Astrocyte of the spinal cord (primary cell): ENCODE results near the gene SYTL1.

Experiments
- DNase-seq: peaks from one replicate; pipeline ENCODE4 v3.0.0; 2011; ENCODE audit warnings: low read depth, low spot score
- H3K4me3 ChIP-seq: 2 replicates; pipeline ENCODE4 v1.5.1; 2011; ENCODE audit warnings: low read depth, mild to moderate bottlenecking, low read length, moderate library complexity
- CTCF ChIP-seq: IDR thresholded peaks from 2 replicates; pipeline ENCODE4 v1.5.1; 2012; ENCODE audit warnings: low read depth, mild to moderate bottlenecking, low read length, inconsistent platforms
- in situ Hi-C: cut with HindIII; loops from 2 replicates; pipeline ENCODE4 v1.10.0; 2017; ENCODE audit warnings: low sequenced_read_pairs

Gene SYTL1

DNA sequence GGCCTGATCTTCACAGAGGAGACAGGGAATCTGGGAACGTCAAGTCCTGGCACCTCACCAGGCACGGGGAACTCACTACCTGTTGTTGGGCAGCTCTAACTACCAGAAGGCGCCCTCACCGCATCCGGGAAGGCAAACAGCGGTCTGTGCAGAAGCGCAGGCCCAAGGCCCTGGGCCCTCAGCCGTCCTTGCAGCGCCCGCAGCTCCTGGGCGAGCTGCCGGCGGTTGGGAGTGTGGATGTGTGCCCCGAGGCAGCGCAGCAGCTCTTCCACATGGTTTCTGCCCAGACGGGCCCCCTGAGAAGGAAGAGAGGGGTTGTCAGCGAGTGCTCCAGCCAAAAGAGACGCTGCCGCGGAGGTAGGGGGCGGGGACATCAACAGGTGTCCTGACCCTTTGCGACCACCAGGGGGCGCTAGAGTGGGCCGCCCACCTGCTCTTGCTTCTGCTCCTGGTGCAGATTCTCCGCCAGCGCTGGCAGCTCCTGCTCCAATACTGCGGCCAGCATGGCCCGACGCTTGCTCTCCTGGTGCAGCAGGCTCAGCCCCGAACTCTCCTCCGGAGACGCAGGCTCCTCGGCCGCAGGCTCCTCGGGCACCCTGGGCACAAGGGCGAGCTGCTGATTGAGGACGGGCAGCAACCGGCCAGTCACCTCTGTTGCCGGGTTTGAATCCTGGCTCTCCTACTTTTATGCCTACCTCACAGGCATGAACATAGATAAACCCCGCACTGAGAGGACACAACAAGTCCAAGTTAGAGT lies 15.6 kb downstream of the SYTL1 start:
- in situ Hi-C loops = no loop called here
- no peak overlapping the region for H3K4me3 ChIP-seq
- TF ChIP-seq CTCF = peak; percentile 88

DNA sequence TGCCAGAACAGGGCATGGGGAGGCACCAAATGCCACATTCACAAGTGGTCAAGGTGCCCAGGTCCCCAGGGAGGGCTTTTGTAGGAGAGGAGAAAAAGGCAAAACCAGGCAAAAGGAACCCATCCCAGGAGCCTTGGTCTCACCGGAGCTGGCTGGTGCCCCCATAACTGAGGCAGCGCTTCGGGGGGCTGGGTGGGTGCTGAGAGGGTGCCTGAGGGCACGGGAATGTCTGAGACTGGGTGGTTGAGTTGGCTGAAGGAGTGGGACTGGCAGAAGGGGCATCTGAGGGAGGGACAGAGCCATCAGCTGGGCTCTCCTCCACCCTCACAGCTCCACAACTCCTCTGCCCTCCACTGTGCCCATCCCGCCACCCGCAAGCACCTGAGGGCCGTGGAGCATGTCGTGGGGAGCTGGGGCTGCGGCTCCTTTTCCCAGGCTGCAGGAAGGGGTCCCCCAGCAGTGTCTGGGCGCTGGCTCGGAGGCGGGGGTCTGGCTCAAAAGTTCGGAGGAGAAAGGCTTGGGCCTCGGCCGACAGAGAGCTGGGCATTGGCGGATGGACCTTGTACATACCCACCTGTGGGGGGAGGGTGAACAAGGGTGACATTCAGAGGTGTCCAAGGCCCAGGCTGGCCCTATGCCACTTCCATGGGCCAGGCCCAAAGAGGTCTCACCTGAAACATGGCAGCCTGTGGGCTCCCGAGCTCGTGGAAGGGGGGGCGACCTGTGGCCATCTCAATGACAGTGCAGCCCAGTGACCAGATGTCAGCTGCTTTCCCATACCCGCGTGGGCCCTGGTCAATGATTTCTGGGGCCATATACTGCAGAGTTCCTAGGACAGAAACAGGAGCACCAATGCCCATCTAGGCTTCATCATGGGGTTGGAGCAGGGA lies 16.5 kb downstream of the SYTL1 start:
- no peak for TF ChIP-seq CTCF
- no peak for DNase-seq
- in situ Hi-C loops = no loop called here
- no peak overlapping the region for H3K4me3 ChIP-seq

More for the DNA sequence above, 15.6 kb downstream of the SYTL1 start:
- peak; percentile 54 for DNase-seq

GRCh38 chr1:27358928-27359313 lies 17.1 kb downstream of the SYTL1 start:
- no peak for TF ChIP-seq CTCF
- in situ Hi-C loops = no loop called here
- H3K4me3 ChIP-seq = no peak overlapping the region
- no peak for DNase-seq

DNA sequence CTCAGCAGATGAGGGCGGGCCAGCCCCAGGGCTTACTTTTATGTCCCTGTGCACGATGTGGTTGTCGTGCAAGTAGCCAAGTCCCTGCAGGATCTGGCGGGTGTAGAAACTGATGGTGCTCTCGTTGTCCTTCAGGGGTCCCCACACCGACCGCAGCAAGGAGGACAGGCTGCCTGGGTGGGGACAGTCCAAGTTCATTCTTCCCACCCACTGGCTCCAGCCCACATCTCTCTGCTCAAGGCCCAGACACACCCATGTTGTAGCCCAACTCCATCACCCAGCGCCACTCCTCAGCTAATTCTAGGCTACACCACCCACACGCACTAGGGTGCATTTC lies 18.0 kb downstream of the SYTL1 start:
- no peak overlapping the region for H3K4me3 ChIP-seq
- no peak for TF ChIP-seq CTCF
- in situ Hi-C loops = no loop called here
- DNase-seq = no peak

DNA sequence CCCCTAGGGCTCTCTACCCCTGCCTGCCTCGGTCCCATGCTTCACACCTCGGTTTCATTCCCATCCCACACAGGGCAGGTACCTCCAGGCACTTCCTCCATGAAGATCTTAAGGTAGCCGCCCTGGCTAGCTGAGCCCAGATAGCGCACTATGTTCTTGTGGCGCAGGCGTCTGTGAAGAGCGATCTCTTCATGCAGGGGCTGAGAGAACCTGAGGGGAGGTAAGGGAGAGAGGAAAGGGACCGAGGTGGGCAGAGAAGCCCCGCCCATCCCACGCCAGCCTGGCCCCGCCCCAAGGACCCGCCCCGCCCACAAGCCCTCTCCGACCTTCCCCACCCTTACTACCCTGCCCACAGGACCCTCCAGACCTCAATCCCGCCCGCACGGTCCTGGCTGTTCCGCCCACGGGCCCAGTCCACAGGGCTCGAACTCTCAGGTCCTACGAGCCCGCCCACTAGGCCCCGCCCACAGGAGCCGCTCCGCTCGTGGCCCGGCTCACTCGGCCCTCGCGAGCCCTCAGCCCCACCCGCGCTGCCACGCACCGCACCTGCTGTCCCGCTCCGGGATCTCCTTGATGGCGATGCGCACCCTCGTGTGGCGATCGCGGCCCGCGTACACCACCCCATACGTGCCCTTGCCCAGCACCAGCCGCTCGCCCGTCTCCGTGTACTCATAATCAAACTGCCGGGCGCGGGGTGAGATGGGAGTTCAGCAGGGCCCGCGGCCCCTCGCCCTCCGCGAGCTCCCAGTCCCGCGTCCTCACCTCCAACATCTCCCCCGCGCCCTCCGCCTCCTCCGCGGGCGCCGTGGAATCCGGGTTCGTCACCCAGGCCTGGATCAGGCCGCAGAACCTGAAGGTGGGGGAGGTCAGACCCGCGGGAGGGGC lies 18.6 kb downstream of the SYTL1 start:
- no peak for DNase-seq
- H3K4me3 ChIP-seq = peak overlapping the region; percentile 18
- TF ChIP-seq CTCF = no peak
- in situ Hi-C loops = no loop called here

DNA sequence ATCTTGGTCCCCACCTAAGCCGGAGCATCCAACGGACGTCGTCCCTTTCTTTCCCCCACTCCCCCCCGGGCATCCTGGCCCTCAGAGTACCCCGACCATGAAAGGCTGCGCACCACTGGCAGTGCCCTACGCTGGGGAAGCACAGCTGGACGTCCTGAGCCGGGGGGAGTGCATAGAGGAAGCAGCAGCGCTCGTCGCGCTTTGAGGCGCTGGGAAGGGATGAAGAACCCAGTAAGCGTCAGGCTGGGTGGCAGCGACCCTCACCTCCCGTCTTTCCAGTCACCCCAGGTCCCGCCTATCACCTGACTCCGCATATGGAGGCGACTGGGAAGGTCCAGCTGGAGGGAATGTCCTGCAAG lies 19.2 kb downstream of the SYTL1 start:
- DNase-seq = no peak
- in situ Hi-C loops = no loop called here
- TF ChIP-seq CTCF = no peak
- no peak overlapping the region for H3K4me3 ChIP-seq
